HG03196 (cell line): ENCODE results near the gene TRPM1.

Source experiments
- ATAC-seq: cut with Tn5 transposase; IDR thresholded peaks from one replicate; pipeline ENCODE4 v1.9.1; 2021; ENCODE audit not compliant: unreplicated experiment

Gene TRPM1

GRCh38 chr15:31101262-31102038, at the start of gene TRPM1:
Gene TRPM1, minus strand, starts transcription at chr15:31101725. Its CDS starts 20,370 bp downstream, at chr15:31081355.
- no peak for ATAC-seq

DNA sequence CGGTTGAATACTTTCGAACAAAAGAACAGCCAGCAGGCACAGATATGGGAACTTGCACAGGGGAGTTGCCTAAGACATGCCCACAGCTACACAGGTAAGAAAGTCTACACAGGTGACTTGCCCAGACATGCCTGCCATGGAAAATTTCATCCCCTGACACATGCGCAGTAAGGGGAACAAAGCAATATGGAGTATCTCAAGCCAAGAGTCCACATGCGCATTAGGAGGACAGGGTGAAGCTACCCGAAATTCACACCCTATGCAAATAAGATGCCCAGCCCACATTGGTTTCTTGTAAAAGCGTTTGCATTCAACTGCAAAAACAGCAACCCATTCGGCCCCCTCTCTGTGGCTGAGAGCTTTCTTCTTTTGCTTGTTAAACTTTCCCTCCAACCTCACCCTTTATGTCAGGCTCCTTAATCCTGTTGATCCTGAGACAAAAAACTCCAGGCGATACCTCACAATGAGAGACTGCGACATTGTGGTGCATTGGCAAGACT, 49.3 kb upstream of the TRPM1 start:
- ATAC-seq, result no peak

- no peak for ATAC-seq
Observed at GRCh38 chr15:31149987-31150386, 48.5 kb upstream of the TRPM1 start.

DNA sequence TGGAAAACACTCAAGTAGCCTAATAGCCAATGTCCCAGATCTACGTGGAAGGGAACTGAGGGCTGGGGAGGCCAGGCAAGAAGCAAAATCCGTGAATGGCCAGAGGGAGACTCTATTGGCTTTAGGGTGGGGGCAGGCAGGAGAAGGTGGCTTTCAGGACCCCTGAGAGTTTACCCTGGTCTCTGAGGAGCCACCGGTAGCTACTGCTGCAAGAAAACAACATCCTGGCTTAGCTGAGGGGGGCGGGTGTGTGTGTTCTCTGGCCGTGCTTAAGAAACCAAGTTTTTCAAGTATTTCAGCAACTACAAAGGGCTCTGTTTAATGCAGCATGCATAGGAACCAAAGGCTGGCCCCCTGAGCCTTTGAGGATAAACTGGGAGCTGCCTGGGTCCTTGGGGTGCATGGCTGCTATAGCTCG, 47.6 kb upstream of the TRPM1 start:
- ATAC-seq, result no peak

DNA sequence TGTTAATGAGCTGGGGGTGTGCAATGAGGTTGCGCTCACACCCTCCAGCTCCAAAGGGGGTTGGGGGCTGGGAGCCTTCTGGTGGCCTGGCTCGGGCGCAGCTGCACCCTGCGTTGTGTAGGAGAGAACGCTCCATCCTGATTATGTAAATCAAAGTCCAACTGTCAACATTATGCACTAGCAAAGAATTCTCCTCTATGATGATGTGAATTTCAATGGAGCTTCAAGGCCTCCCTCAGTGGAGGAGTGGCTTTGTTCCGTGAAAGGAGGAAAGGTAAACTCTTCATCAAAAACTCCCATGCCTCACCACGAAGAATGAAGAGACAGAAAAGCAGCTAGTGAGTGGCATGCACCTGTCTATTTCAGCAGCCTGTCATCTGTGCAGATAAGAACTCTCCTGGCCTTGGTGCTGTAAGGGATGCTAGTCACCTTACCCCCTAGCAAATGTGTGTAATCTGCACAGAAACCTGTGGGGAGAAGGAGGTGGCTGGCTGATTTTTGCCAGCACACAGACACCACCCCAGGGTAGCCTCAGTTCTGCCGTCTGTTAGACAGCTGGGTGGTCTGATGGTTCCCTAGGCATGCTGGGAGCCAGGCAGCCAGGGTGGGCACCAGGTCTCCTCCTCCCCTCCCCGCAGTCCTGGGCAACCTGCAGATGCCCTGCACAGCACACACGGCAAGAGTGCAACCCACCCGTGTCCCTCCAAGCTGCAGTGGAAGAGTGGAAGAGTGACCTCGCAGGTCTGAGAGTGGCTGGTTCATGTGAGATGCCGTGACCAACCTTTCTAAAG, 47.0 kb upstream of the TRPM1 start:
- ATAC-seq, result no peak

DNA sequence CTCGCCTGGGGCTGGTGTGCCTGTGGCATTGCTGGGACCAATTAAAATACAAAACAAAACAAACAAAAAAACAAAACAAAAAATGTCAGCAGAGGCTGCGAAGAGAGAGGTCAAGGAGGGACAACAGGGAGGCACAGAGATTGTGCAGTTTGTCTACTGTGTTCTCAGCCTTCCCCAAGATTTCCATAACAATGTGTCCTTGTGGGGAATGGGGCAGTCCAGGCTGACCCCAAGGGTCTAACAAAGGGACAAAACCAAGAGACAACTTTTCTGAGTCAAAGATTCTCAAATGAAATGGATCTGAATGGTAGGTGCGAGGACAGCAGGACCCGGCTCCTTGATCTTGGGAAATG, 46.4 kb upstream of the TRPM1 start:
- ATAC-seq, result no peak

GRCh38 chr15:31147456-31147855, 45.9 kb upstream of the TRPM1 start:
- ATAC-seq, result no peak

- no peak for ATAC-seq
Observed at GRCh38 chr15:31145271-31145911, 43.9 kb upstream of the TRPM1 start.

DNA sequence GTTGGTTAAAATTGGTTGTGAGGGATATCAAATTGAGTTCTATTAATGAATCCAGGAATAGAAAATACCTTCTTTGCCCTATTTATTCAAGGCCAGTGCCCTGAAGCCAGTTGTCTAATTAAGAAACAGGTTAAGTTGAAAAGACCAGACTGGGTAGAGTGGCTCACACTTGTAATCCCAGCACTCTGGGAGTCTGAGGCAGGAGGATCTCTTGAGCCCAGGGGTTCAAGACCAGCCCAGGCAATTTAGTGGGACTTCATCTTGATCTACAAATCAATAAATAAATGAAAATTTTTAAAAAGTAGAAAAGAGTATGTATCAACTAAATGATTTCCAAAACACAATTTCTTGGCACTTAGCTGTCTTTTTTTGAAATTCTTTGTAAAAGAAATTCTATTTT, 40.3 kb upstream of the TRPM1 start:
- ATAC-seq, result no peak

DNA sequence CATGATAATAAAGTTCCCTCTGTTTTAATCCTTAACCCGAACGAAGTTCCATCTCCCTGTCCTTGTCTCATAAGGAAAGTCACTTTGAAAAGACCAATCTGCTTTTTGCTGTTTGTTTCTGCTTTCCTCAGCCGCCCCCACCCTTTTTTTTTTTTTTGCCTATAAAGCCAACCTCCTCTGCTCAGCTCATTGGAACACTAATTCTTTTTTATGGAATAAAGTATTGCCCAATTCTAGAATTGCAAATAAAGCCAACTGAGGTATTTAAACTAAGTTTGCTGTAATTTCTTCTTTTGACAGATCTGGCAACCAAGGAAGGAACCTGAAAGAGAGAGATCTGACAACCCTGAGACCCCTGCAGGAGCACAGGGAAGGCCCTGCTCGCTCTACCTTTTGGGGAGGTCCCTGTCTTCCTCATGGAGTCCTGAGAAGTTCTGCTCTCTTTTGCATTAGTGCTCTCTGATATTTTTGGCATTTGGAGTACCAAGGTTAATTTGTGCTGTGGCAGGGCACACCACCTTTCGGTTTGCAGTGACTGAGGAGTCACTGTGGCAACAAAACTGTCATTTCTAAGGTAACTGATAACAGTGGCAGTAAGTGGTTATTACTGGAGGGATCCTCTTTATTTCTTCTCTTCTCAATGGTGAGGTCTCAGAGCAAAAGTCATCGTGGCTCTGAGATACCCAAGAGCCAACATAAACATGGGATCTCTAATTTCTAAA, 35.2 kb upstream of the TRPM1 start:
- ATAC-seq, result no peak

GRCh38 chr15:31136016-31136415, 34.5 kb upstream of the TRPM1 start:
- no peak for ATAC-seq

DNA sequence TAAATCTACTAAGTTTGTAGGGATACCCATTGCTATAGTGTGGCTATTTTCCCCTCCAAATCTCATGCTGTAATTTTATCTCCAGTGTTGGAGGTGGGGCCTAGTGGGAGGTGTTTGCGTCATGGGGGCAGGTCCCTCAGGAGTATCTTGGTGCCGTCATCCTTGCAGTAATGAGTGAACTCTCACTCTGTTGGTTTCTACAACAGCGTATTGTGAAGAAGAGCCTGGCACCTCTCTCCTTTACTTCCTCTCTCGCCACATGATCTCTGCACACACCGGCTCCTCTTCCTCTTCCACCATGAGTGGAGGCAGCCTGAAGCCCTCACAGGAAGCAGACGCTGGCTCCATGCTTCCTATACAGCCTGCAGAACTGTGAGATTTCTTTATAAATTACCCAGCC, 34.0 kb upstream of the TRPM1 start:
- ATAC-seq, result no peak

GRCh38 chr15:31133890-31134289, 32.4 kb upstream of the TRPM1 start:
- ATAC-seq, result no peak

- no peak for ATAC-seq
Observed at GRCh38 chr15:31131853-31132375, 30.4 kb upstream of the TRPM1 start.

DNA sequence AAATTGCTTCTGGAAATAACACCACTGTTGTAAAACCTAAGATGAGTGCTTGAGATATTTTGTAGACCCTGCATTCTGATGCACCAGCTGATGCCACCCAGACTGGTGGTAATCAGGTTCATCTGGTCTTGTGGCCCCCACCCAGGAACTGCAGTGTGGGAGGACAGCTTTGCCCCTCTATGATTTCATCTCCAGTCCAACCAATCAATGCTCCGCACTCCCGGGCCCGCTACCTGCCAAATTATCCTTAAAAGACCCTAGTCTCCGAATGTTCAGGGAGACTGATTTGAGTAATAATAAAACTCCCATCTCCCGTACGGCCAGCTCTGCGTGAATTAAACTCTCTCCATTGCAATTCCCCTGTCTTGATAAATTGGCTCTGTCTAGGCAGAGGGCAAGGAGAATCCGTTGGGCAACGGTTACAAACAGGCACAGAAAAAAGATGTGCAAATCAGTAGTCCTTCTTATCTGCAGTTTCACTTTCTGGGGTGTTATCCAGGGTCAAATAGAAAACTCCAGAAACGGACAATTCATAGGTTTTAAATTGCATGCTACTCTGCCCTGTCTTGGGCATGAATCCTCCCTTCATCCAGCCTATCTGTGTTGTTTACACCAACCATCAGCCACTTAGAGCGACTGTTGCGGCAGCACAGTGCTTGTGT, 29.2 kb upstream of the TRPM1 start:
- no peak for ATAC-seq

DNA sequence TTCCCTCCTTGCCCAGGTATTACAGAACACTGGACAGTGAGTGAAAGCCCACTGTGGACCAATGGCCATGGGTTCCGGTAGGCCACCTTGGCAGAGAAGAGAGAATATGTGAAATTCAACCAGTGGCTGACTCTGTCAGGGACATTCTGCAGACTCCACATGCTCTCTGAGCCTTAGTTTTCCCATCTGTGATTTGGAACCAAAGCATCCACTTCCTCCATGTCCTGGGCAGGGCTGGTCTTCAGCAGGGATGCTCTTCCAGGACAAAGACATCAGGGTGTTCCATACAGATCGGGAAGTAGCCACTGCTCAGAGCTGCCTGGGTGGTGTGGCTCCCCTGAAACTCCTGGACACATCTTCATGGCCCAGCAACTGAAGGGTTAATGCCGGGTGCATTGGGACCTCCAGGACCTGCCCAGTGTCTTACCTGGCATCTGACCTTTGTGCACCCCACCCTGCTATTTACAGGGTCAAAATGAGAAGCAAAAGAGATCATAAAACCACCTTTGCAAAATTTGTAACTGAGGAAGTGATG, 28.3 kb upstream of the TRPM1 start:
- no peak for ATAC-seq

DNA sequence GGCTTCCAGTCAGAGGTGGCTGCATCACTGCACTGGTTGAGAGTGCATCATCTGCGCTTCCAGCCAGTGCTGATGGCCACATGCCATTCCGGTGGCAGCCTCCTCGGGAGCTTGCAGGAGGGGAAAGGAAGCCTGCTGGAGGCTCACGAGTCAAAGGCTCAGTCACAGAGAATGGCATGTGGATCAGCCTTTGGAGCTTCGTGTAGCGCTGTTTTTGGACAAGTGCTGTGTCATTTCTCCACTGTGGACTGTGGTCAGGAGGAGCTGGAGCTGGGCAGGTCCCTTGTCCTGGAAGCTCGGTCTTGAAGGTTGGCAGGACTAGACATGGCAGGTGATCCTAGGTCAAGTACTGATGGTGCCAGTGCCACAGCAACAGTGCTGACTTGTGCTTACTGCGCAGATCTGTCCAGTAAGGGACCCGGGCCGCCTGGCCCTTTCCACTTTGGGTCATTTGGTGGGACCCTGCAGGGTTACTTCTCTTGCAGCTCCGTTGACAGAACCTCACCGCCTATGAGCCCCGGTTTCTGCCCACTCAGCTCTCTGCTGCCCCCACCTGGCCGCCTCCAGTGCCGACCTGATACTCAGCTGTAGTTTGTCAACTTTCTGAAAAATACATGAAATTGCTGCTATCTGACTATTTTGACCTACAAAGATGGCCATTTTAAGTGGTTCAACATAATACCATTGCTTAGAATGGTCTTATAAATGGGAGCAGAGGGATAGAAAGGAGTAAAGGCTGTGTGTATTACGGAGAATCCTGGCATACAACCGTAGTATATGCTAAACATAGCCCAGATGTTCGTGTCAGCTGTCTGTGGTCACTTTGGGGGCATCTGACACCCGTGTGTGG, 27.6 kb upstream of the TRPM1 start:
- no peak for ATAC-seq

- no peak for ATAC-seq
Observed at GRCh38 chr15:31128477-31128876, 27.0 kb upstream of the TRPM1 start.

DNA sequence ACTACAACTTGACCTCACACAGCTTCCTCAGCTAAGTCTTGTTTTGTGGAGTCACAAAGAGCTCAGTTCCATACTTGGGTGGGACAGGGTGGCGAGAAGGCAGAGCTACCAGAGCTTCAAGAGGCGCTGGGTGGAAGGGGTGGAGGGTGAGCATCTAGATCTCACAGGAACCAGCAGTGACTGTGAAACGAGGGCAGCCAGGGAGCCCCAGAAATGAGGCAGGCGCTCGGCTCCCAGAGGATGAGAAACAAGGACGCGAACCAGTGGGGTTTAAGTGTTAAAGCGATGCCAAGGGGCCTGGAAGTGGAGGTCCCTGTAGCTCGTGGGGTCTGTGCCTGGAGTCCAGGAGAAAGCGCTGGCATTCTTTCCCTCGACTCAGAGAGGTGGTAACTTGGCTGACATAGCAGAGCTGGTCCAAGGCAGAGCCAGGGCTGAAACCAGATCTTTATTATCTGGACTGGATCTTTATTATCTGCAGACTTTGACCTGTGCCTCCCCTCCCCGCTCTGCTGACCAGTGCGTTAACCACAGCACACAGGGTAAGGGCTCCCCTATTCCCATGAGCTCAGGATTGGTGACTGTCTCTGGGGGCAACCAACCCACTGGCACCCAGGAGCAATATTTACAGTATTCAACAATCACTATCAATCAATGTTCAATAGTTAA, 26.2 kb upstream of the TRPM1 start:
- no peak for ATAC-seq
